Activated CD4-positive, alpha-beta T cell treated with anti-CD3 and anti-CD28 coated beads, Interleukin-2, Interleukin-4, amounts not matched to agents 100 ng/mL and 50 ng/mL, durations not matched to agents 16 hours and 8 hours (primary cell): Measurements from ENCODE around the gene GGA3.
"Not testable (repeated sequence)": the region's sequence is repeated elsewhere in the genome, so short reads cannot be mapped to it uniquely, and the experiment has no call there.

Source experiments
- DNase-seq: peaks from one replicate; pipeline ENCODE4 v3.0.0-alpha.2; 2020; ENCODE audit warnings: low spot score

GGA3 gene

DNA sequence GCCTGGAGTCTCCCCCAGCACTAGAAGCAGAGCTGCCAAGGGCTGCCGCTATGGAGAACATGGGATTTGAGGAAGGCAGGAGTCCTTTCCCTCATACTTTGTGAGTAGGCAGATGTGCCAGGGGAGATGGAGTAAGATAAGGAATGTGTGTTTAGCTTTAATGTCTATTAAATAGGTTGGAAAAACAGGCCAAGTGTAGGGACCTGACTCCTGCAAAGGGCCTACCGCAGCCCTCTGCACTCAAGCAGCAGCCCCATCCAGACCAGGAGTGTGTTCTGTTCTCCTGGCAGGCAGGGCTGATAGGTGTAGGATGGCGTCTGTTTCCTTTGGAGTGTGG, 11.4 kb upstream of the GGA3 start:
- DNase-seq = no peak

- no peak for DNase-seq
These were observed 10.8 kb upstream of the GGA3 start for GRCh38 chr17:75271955-75272847.

GRCh38 chr17:75271233-75271954, 10.0 kb upstream of the GGA3 start:
- peak; percentile 88 for DNase-seq

GRCh38 chr17:75270966-75271232, 9.5 kb upstream of the GGA3 start, which contains the start of gene MIF4GD:
Gene MIF4GD (minus strand): TSS chr17:75271231. CDS start chr17:75270195, 1,036 bp downstream.
- no peak for DNase-seq

DNA sequence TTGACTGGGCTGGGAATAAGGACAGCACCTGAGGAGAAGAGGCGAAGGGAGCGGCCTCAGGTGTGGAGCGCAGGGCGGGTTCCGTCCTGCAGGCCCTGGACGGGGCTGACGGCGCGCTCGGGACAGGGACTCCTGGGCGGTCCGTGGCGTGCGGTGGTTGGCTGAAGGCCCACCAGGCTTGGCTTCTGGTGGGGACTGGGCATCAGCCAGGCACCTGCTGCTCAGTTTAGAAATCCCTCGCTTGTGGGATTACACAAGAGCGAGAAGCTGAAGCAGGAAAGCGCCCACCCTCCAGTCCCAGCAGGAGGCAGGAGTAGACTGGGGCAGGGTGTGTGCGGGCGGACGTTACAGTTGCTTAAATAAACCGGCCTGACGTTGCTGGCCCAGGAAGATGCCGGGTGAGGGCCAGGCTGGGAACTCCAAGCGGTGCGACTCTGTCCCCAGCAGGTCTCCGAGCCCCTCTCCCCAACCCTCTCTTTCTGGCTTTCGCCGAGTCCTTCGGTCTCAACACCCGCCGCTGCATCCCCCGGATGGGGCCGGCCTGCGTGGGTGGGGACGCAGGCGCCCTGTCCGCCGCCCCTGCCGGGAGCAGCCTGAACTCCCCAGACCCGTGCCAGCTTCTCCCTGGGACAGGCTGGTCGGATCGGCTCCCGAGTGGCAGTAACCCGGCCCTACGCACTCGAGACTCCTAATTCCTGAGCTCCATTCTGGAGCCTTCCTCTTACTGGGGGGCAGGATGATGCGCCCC, 9.0 kb upstream of the GGA3 start:
- peak; percentile 54 for DNase-seq

GRCh38 chr17:75269844-75270217, 8.4 kb upstream of the GGA3 start:
- DNase-seq = peak; percentile 8

GRCh38 chr17:75267411-75268232, 6.2 kb upstream of the GGA3 start:
- no peak for DNase-seq

DNA sequence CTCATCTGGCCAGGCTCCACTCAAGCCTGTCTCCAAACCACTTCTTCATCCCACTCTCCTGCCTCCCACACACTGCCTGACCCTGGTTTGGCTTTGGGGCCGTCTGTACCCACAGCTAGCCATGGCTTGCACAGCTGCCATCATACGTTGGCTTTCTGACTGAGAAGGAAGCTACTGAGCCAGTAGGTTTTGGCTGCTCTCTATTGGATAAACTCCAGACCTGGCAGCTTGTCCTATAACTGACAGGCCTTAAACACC, 5.7 kb upstream of the GGA3 start:
- no peak for DNase-seq

DNA sequence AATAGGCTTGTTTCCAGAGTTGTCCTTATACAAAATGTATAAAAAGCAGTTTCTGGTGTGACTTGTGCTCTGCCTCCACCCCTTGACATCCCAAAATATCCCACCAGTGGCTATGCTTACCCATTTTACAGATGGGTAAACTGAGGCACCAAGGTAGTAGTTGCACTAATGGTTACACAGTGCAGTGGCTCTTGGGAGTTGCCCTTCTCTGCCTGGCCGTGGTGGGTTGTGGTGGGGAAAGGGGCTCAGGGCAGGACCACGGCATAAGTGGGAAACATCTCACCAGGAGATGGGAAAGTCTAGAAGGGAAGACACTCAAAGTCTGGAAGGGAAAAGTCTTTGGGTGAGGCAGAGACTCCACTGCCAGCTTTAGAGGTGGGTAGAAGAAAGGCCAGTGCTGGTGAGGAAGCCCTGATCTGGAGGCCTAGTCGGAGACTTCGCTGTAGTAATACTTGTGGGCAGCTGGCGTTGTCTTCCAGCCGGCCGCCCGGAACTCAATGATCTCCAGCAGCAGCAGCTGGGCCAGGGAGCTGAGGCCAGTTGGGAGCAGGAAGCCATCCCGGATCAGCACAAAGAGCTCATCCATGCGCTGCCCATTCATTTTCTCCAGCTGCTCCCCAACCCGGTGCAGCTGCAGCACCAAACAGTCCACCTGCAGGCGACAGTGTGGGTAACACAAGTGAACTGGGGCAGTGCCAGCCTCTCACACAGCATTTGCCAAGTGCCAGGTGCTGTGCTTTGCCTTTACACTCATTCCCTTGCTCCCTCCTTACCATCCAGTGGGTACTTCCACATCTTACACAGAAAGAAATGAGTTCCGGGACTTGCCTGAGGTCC, 5.1 kb upstream of the GGA3 start:
- DNase-seq = no peak

- no peak for DNase-seq
These were observed 4.4 kb upstream of the GGA3 start for GRCh38 chr17:75265614-75266315.

- no peak for DNase-seq
These were observed 1.6 kb upstream of the GGA3 start for GRCh38 chr17:75263055-75263454.

DNA sequence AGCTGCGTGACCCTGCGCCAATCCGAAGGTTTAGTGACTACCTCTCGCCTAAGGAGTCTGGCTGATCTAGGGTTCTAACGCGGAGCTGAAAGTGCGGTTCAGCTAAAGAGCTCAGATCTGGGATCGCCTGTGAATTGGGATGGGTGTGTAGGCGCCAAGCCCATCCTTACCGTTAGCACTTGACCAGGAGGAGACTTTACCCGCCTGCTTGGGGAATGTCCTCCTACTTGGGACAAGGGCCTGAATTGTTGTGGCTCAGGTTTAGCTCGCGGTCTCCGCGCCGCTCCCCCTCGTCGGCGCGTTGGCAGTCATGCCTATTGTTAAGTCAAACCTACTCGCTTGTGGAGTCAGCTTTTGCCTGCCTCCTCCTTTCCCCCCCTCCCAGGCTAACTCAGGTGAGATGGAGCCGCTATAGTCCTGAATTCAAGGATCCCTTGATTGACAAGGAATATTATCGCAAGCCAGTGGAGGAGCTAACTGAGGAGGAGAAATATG, 753 bp upstream of the GGA3 start:
- no peak for DNase-seq

- peak; percentile 46 for DNase-seq
These were observed 618 bp downstream of the GGA3 start for GRCh38 chr17:75260641-75261335.

DNA sequence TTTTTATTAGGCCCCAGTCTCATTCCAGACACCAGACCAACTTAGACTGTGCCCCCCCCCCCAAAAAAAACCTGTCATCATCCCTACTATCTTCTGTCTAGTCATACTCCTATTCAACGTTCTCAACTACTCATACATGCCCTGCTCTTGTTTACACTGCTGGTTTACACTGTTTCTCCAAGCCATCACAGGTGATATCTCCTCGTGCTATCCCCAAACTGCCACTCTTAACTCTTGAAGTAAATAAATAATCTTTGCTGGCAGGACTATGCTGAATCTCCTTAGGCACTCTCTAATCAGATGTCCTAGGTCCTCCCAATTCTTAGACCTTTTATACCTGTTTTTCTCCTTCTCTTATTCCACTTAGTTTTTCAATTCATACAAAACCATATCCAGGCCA, 4.2 kb downstream of the GGA3 start:
- DNase-seq = not testable (repeated sequence)

DNA sequence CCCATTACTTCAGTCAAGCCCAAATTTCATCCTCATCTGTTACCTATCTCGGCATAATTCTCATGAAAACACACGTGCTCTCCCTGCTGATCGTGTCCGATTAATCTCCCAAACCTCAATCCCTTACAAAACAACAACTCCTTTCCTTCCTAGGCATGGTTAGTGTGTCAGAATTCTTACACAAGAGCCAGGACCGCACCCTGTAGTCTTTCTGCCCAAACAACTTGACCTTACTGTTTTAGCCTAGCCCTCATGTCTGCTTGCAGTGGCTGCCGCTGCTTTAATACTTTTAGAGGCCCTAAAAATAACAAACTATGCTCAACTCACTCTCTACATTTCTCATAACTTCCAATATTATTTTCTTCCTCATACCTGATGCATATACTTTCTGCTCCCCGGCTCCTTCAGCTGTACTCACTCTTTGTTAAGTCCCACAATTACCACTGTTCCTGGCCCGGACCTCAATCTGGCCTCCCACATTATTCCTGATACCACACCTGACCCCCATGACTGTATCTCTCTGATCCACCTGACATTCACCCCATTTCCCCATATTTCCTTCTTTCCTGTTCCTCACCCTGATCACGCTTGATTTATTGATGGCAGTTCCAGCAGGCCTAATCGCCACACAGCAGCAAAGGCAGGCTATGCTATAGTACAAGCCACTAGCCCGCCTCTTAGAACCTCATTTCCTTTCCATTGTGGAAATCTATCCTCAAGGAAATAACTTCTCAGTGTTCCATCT, 5.3 kb downstream of the GGA3 start:
- DNase-seq = not testable (repeated sequence)

DNA sequence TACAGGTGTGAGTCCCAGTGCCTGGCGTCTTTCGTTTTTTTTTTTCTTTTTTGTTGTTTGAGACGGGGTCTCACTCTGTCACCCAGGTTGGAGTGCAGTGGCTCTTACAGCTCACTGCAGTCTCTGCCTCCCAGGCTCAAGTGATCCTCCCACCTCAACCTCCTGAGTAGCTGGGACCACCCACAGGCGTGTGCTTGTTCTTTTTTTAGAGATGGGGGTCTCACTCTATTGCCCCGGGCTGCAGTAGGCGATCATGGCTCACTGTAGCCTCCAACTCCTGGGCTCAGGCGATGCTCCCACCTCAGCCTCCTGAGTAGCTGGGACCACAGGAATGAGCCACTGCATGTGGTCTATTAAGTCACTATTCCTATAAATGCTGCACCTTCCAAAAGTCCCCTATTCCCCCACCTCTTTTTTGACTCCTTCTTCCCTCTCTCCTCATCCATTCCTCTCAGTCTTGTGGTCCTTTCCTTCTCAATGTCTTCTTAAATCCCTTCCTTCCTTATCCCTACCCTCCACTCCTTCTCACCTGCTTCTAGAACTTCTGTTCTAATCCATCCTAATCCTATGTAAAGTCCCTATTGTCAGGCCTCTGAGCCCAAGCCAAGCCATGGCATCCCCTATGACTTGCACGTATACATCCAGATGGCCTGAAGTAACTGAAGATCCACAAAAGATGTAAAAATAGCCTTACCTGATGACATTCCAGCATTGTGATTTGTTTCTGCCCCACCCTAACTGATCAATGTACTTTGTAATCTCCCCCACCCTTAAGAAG, 9.2 kb downstream of the GGA3 start:
- DNase-seq = no peak

- DNase-seq = peak; percentile 85
These were observed 11.4 kb downstream of the GGA3 start for GRCh38 chr17:75250009-75250471.

DNA sequence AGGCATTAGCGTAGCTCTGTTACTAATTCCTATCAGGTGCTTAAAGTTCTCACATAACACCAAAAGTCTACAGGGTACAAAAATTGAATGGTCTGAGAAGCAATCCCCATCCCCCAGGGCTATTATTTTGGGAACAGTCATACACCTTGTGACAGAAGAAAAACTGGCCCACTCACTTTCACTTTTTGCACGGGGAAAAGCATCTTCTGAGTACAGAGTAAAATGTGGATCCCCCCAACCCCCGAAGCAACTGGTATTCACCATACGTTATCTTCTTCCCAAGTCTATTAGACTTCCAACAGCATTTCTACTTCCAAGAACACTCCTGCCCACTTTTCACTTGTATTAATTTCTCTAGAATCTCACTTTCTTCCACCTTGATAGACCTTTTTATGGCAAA, 11.8 kb downstream of the GGA3 start:
- no peak for DNase-seq
